Neural crest cell (in vitro differentiated cells): Measurements from ENCODE around the gene ANO3. TPM values are rescaled to one million over a fixed set of nuclear protein-coding genes. Genes with fewer than 3 reads are reported as not detected.
"Not testable (repeated sequence)": the region's sequence is repeated elsewhere in the genome, so short reads cannot be mapped to it uniquely, and the experiment has no call there.

Experiments
- DNase-seq: peaks from one replicate; pipeline ENCODE4 v3.0.0; 2021; ENCODE audit warnings: low read depth, mixed read lengths, low spot score
- H3K27ac Mint-ChIP-seq: one replicate; pipeline ENCODE4 v1.8.0; 2021; ENCODE audit warnings: mild to moderate bottlenecking, mixed read lengths; ENCODE audit not compliant: unreplicated experiment
- H3K27me3 Mint-ChIP-seq: 2 replicates; pipeline ENCODE4 v1.8.0; 2021; ENCODE audit warnings: low read depth, mild to moderate bottlenecking, mixed read lengths
- H3K36me3 Mint-ChIP-seq: 2 replicates; pipeline ENCODE4 v1.8.0; 2021; ENCODE audit warnings: low read depth, mild to moderate bottlenecking, mixed read lengths
- H3K4me1 Mint-ChIP-seq: 2 replicates; pipeline ENCODE4 v1.8.0; 2021; ENCODE audit warnings: mixed read lengths
- H3K4me3 Mint-ChIP-seq: one replicate; pipeline ENCODE4 v1.8.0; 2021; ENCODE audit warnings: mild to moderate bottlenecking, mixed read lengths
- H3K9me3 Mint-ChIP-seq: 2 replicates; pipeline ENCODE4 v1.8.0; 2021; ENCODE audit warnings: mixed read lengths
- total RNA-seq: library from RNA; stranded (reverse); gene quantifications from 2 replicates; pipeline ENCODE4 v1.2.1, GENCODE V29; 2021
- TF ChIP-seq, protein P1 (sequence below): fragments of 200-600 bp; sonication (generic); conservative IDR thresholded peaks from 2 replicates; pipeline ENCODE4 v1.5.0; 2021; ENCODE audit warnings: antibody characterized with exemption, mild to moderate bottlenecking

The ANO3 gene
- total RNA-seq, 1 donor from 2014 or later: 0.33 TPM

DNA sequence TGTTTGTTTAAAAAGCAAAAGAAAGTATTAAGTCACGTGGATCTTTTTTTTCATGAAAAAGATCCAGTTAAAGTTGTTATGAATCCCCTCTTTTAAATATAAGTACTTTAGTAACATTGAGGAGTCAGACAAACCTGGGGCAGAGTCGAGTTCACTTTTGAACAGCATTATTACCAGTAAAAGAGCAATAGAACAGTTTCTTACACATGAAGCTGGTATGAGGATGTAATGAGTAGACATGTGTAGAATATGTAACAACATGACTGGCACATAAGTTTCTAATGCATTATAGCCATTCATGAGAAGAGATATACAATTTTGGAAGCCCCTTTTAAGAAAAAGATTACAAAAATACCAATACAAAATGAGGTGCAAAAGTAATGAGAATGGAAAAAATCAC, 247.8 kb downstream of the ANO3 start:
- Mint-ChIP-seq H3K27ac (no peak overlapping the region), H3K4me1 (peaks cover 16% of the 10 kb centered on the region), H3K27me3 (no peaks in the 10 kb centered on the region), H3K9me3 (no peaks in the 10 kb centered on the region), H3K36me3 (no peaks in the 10 kb centered on the region), H3K4me3 (no peak overlapping the region)
- DNase-seq: no peak
- TF ChIP-seq, protein P1, sequence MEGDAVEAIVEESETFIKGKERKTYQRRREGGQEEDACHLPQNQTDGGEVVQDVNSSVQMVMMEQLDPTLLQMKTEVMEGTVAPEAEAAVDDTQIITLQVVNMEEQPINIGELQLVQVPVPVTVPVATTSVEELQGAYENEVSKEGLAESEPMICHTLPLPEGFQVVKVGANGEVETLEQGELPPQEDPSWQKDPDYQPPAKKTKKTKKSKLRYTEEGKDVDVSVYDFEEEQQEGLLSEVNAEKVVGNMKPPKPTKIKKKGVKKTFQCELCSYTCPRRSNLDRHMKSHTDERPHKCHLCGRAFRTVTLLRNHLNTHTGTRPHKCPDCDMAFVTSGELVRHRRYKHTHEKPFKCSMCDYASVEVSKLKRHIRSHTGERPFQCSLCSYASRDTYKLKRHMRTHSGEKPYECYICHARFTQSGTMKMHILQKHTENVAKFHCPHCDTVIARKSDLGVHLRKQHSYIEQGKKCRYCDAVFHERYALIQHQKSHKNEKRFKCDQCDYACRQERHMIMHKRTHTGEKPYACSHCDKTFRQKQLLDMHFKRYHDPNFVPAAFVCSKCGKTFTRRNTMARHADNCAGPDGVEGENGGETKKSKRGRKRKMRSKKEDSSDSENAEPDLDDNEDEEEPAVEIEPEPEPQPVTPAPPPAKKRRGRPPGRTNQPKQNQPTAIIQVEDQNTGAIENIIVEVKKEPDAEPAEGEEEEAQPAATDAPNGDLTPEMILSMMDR: no peak

- H3K27me3 Mint-ChIP-seq: no peaks in the 10 kb centered on the region
- H3K36me3 Mint-ChIP-seq: no peaks in the 10 kb centered on the region
- no peak overlapping the region for H3K4me3 Mint-ChIP-seq
- TF ChIP-seq, protein P1: no peak
- no peak for DNase-seq
- H3K27ac Mint-ChIP-seq: no peak overlapping the region
- no peaks in the 10 kb centered on the region for H3K9me3 Mint-ChIP-seq
- peaks cover 16% of the 10 kb centered on the region for H3K4me1 Mint-ChIP-seq
Measured at GRCh38 chr11:26580929-26581328, 249.0 kb downstream of the ANO3 start.

GRCh38 chr11:26583550-26583949, 251.6 kb downstream of the ANO3 start:
- no peaks in the 10 kb centered on the region for H3K27me3 Mint-ChIP-seq
- no peak overlapping the region for H3K4me3 Mint-ChIP-seq
- H3K36me3 Mint-ChIP-seq: no peaks in the 10 kb centered on the region
- peaks cover 3% of the 10 kb centered on the region for H3K9me3 Mint-ChIP-seq
- no peak for DNase-seq
- H3K27ac Mint-ChIP-seq: no peak overlapping the region
- TF ChIP-seq, protein P1: no peak
- H3K4me1 Mint-ChIP-seq: peaks cover 16% of the 10 kb centered on the region

- peaks cover 2% of the 10 kb centered on the region for H3K36me3 Mint-ChIP-seq
- DNase-seq: no peak
- peaks cover 3% of the 10 kb centered on the region for H3K9me3 Mint-ChIP-seq
- H3K27ac Mint-ChIP-seq: no peak overlapping the region
- H3K27me3 Mint-ChIP-seq: no peaks in the 10 kb centered on the region
- H3K4me1 Mint-ChIP-seq: peaks cover 4% of the 10 kb centered on the region
- TF ChIP-seq, protein P1: no peak
- no peak overlapping the region for H3K4me3 Mint-ChIP-seq
Measured at GRCh38 chr11:26584818-26585217, 252.9 kb downstream of the ANO3 start.

- H3K27ac Mint-ChIP-seq: no peak overlapping the region
- peaks cover 7% of the 10 kb centered on the region for H3K9me3 Mint-ChIP-seq
- H3K36me3 Mint-ChIP-seq: peaks cover 4% of the 10 kb centered on the region
- H3K4me3 Mint-ChIP-seq: no peak overlapping the region
- TF ChIP-seq, protein P1: no peak
- no peaks in the 10 kb centered on the region for H3K27me3 Mint-ChIP-seq
- no peak for DNase-seq
- H3K4me1 Mint-ChIP-seq: no peaks in the 10 kb centered on the region
Measured at GRCh38 chr11:26587073-26587472, 255.1 kb downstream of the ANO3 start.

DNA sequence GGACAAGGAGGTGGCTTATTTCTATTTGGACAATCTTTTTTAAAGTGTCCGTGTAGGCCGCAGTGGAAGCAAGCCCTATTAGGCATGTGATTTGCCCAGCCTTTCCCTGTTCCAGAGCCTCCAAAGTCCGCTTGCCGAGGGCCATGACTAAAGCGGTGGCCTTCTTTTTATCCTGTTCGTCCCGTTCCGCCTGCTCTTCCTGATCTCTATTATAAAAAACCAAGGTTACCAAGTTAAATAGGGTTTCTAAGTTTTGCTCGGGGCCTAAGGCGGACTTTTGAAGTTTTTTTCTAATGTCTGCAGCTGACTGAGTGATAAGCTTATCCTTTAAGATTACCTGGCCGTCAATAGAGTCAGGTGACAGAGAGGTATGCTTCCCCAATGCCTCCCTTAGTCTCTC, 261.8 kb downstream of the ANO3 start:
- H3K4me1 Mint-ChIP-seq: no peaks in the 10 kb centered on the region
- H3K9me3 Mint-ChIP-seq: peaks cover 8% of the 10 kb centered on the region
- no peak for DNase-seq
- H3K27ac Mint-ChIP-seq: no peak overlapping the region
- TF ChIP-seq, protein P1: no peak
- H3K27me3 Mint-ChIP-seq: no peaks in the 10 kb centered on the region
- no peak overlapping the region for H3K4me3 Mint-ChIP-seq
- peaks cover 4% of the 10 kb centered on the region for H3K36me3 Mint-ChIP-seq

DNA sequence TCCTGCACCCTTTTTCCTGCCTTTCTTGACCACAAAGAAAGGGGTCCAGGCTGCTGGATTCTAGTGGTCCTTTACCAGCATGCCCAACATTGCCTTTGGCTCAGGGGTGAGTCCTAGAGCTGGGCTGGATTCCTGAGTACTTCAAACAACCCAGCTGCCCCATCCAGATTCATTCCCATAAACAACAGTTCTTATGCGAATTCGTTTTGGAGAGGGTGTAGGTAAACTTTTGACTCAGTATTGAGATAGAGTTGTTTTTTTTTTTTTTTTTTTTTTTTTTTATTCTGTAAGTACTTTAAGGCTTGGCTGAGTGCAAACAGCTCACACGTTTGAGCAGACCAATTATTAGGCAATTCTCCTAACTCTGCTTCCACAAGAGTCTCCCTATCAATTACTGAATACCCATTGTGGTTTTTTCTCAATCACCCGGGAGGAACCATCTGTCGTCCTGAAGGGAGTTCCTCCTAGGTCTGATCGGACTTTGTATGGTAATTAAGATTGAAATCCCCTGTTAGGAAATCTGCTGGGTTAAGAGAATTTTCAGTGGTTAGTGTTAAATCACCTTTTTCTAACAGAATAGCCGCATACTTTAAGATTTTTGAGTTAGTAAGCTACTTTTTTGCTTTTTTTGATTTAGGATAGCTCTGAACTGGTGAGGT, 263.4 kb downstream of the ANO3 start:
- not testable (repeated sequence) for H3K4me1 Mint-ChIP-seq, H3K27ac Mint-ChIP-seq, DNase-seq, H3K9me3 Mint-ChIP-seq, H3K4me3 Mint-ChIP-seq, H3K27me3 Mint-ChIP-seq, H3K36me3 Mint-ChIP-seq

DNA sequence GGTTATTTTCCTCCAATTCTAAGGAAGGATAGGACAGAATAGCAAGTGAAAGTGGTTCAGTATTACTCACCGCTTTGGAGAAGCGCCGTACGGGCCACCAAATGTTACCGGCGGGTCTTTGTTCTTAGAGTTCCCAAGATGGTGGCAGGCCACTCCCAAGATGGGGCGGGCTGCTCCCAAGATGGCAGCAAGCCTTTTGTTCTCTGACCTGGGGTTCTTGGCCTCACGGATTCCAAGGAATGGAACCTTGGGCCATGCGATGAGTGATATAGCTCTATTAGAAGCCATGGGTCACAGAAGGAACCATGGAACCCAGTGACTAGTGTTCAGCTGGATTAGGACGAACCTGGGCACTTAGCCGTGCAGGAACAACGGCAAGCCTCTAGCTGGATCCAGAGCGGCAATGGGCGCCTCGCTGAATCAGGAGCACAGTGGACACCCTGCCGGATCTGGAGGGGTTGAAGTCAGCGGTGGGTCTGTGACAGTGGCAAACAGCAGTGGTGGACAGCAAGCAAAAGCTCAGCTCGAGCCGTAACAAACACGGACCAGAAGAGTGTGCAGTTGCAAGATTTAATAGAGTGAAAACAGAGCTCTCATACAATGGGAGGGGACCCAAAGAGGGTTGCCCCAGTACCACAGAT, 265.2 kb downstream of the ANO3 start:
- not testable (repeated sequence) for H3K4me3 Mint-ChIP-seq, DNase-seq, H3K27ac Mint-ChIP-seq, H3K4me1 Mint-ChIP-seq, H3K9me3 Mint-ChIP-seq, H3K27me3 Mint-ChIP-seq, H3K36me3 Mint-ChIP-seq
